Spinal cord (tissue), 10 donors: ENCODE measurements around the gene GPR45. TPM values are rescaled to one million over a fixed set of nuclear protein-coding genes. Genes with fewer than 3 reads are reported as not detected.

Source experiments
- DNase-seq, 6 donors: peaks; one replicate each; pipeline versions ENCODE4 v3.0.0 to v3.0.0-alpha.2; 2013 to 2015; ENCODE audit warnings: low spot score in 6 of 6, low read depth in 4 of 6
- H3K27ac ChIP-seq: one replicate; pipeline ENCODE4 v1.5.1; 2013; ENCODE audit warnings: low read depth, low read length, control low read depth
- H3K27me3 ChIP-seq: one replicate; pipeline ENCODE4 v1.6.1; 2013; ENCODE audit warnings: low read length; ENCODE audit not compliant: control insufficient read depth, insufficient read depth
- H3K36me3 ChIP-seq: one replicate; pipeline ENCODE4 v1.6.1; 2013; ENCODE audit warnings: low read length; ENCODE audit not compliant: control insufficient read depth, insufficient read depth
- H3K4me1 ChIP-seq: one replicate; pipeline ENCODE4 v1.6.1; 2013; ENCODE audit warnings: low read length; ENCODE audit not compliant: control insufficient read depth, insufficient read depth
- H3K4me3 ChIP-seq: one replicate; pipeline ENCODE4 v1.5.1; 2013; ENCODE audit warnings: low read depth, low read length, control low read depth
- H3K9me3 ChIP-seq: one replicate; pipeline ENCODE4 v1.6.1; 2013; ENCODE audit warnings: low read length; ENCODE audit not compliant: control insufficient read depth, insufficient read depth
- WGBS: methylation state at CpG from one replicate; pipeline ENCODE4 v1.1.5; 2013; ENCODE audit warnings: missing lambda C conversion rate; ENCODE audit not compliant: insufficient coverage; 5-methylcytosine and 5-hydroxymethylcytosine counted together
- long read RNA-seq, 4 donors: transcript quantifications; one replicate each; lab custom pipeline, GENCODE V29; 2026
- polyA plus RNA-seq, 2 donors: library from polyadenylated mRNA; unstranded; fragments of 120-200 nt; gene quantifications; one replicate each; pipeline ENCODE4 v1.2.1, GENCODE V29; 2013; ENCODE audit not compliant: insufficient read length in 2 of 2
- total RNA-seq, 2 donors: library from RNA; depleted of rRNA in 1 of 2; stranded (reverse); fragments of 120-200 nt in 1 of 2; fragments of >200 nt in 1 of 2; gene quantifications; one replicate each; pipeline versions ENCODE4 v1.2.3 to v1.2.4, GENCODE V29; 2013 to 2014
- donor health status: healthy.

Gene GPR45
- total RNA-seq (under 1 TPM; 0.39 to 0.99 TPM), polyA plus RNA-seq (1 to 10 TPM; 3.5 to 3.6 TPM)
- long read RNA-seq, donor 1, result 0 reads
- long read RNA-seq, donor 2, result 0 reads
- long read RNA-seq, donor 3, result 0 reads
- long read RNA-seq, donor 4, partial matches to known transcripts, result 0 of 1 reads
- long read RNA-seq, donor 4, other reads (novel, unspliced or antisense), result 0 of 1 reads

GRCh38 chr2:105241443-105241842, at the start of gene GPR45:
Gene GPR45 (plus strand): TSS chr2:105241743. CDS start chr2:105241859, 116 bp downstream.
- Histone ChIP-seq H3K4me3 (no peak within 1 kb of the TSS), H3K4me1 (peaks cover 6% of the 10 kb centered on the region), H3K36me3 (peaks cover 26% of the 10 kb centered on the region), H3K27ac (no peak within 1 kb of the TSS), H3K27me3 (peaks cover 2% of the 10 kb centered on the region), H3K9me3 (no peaks in the 10 kb centered on the region)
- WGBS, result 89% methylated on average over 10 of the region's 10 CpGs
- DNase-seq, result no peak

GRCh38 chr2:105194022-105194675, 47.4 kb upstream of the GPR45 start:
- Histone ChIP-seq H3K27ac (no peak overlapping the region), H3K9me3 (peaks cover under 1% of the 10 kb centered on the region), H3K36me3 (no peaks in the 10 kb centered on the region), H3K4me1 (peaks cover 4% of the 10 kb centered on the region), H3K27me3 (no peaks in the 10 kb centered on the region), H3K4me3 (no peak overlapping the region)
- DNase-seq, result peak in 4 of 6 donors; percentile 7 to 68 (median 39)
- 6% methylated on average over 3 of the region's 14 CpGs for WGBS

DNA sequence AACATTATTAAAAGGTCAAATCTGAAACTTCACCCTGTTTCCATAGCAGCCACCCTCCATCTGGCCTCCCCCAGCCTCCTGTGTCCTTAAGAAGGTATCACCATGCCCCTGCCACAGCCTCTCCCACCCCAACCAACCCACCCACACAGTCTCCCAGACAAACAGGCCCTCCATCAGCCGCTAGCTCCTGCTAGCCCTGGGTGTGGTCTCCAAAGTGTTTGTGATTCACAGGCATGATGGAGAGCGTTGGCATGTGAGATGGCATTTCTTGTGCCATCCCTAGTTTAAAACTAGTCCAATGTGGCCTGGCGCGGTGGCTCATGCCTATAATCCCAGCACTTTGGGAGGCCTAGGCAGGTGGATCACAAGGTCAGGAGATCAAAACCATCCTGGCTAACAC, 44.9 kb upstream of the GPR45 start:
- H3K4me1 ChIP-seq, result peaks cover 4% of the 10 kb centered on the region
- no peaks in the 10 kb centered on the region for H3K27me3 ChIP-seq
- no peaks in the 10 kb centered on the region for H3K9me3 ChIP-seq
- no peaks in the 10 kb centered on the region for H3K36me3 ChIP-seq
- no peak overlapping the region for H3K4me3 ChIP-seq
- no peak overlapping the region for H3K27ac ChIP-seq
- no peak for DNase-seq
- WGBS, result 100% methylated on average over 3 of the region's 4 CpGs

DNA sequence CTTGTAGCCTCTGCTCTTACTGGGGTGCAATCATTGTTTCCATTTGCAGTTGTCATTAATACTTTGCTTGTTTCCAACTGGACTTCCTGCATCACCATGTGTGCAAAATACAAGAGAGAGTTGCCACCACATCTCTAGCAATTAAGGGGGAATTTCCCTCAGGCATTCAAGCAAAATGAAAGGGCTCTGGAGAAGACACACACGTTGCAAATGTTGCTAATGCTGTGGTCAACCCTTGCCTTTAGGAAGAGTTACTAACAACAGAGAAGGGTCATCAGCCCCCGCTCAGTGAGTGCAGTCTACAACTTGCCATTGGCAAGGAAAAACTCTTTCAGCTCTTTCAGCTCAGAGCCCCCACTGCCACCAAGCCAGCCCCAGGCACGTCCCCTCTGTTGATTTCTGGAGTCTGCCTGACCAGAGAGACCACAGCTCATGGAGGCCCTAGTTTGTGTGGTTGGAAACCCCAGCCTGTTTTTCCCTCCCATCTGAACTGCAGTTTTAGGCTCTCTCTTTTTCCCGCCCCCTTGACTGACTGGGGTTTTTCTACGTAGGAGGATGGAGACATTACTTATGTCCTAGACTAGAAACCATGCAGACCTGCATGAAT, 25.9 kb upstream of the GPR45 start:
- H3K27me3 ChIP-seq, result no peaks in the 10 kb centered on the region
- WGBS, result 60% methylated on average over 3 of the region's 5 CpGs
- H3K4me1 ChIP-seq, result no peaks in the 10 kb centered on the region

GRCh38 chr2:105220604-105221003, 20.9 kb upstream of the GPR45 start:
- H3K27me3 ChIP-seq, result no peaks in the 10 kb centered on the region
- DNase-seq, result no peak
- H3K27ac ChIP-seq, result no peak overlapping the region
- WGBS, result no CpG with 5 or more reads among the region's 3 CpGs
- H3K36me3 ChIP-seq, result no peaks in the 10 kb centered on the region
- no peaks in the 10 kb centered on the region for H3K9me3 ChIP-seq
- no peak overlapping the region for H3K4me3 ChIP-seq
- H3K4me1 ChIP-seq, result no peaks in the 10 kb centered on the region

More for the DNA sequence above, 25.9 kb upstream of the GPR45 start:
- H3K27ac ChIP-seq, result no peak overlapping the region
- DNase-seq, result no peak
- H3K4me3 ChIP-seq, result no peak overlapping the region
- H3K9me3 ChIP-seq, result no peaks in the 10 kb centered on the region
- H3K36me3 ChIP-seq, result no peaks in the 10 kb centered on the region

- no peak for DNase-seq
- Histone ChIP-seq H3K4me1 (no peaks in the 10 kb centered on the region), H3K27me3 (no peaks in the 10 kb centered on the region), H3K36me3 (no peaks in the 10 kb centered on the region), H3K9me3 (no peaks in the 10 kb centered on the region), H3K4me3 (no peak overlapping the region), H3K27ac (no peak overlapping the region)
- WGBS, result 79% methylated on average over 9 of the region's 9 CpGs
Observed at GRCh38 chr2:105224444-105224843, 17.1 kb upstream of the GPR45 start.

DNA sequence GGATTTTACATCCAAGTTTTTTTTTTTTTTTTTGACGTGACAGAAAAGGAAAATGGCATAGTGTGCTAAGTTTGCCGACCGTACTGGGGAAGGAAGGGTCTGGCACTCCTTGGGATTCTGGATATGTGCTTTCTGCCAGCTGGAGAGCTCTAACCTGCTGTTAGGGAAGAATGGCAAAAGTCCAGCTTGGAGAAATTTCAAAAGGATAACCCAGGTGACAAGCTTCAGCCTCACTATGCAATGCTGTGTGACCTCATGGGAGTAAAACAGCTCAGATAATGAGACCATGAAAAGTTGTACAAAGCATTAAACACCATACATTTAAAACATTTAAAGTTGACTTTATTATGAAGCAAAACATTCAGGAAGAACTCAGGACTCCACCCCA, 10.3 kb upstream of the GPR45 start:
- Histone ChIP-seq H3K27me3 (no peaks in the 10 kb centered on the region), H3K36me3 (no peaks in the 10 kb centered on the region), H3K4me1 (peaks cover 14% of the 10 kb centered on the region), H3K9me3 (no peaks in the 10 kb centered on the region), H3K27ac (no peak overlapping the region), H3K4me3 (no peak overlapping the region)
- peak in 2 of 6 donors; percentile 31 to 40 for DNase-seq
- 50% methylated on average over 3 of the region's 3 CpGs for WGBS

DNA sequence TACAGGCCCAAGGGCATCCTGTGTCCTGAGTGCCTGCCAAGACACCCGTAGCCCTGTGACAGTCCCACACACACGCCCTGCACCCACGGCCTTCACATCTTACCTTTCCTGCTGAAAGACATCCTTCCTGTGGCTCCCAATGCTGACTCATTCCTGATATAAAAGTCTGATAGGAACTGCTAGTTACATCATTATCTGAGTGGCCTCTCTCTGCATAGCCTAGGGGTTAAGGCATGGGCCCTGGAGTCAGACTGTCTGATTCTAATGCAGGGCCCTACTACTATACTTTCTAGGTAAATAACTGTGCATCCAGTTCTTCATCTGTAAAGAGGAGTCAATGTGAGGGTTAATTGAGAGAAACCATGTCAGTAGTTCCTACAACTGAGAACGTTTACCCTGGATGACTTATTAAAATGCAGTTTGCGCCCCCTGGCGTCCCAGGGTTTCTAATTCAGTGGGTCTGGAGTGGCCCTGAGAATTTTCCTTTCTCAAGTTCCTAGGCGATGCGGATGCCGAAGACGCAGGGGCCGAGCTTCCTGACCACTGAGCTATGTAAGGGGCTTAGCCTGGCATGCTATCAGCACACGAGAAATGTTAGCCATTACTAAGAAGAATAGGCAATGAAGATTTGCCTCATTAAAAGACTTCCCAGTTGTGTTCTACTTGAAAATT, 6.0 kb upstream of the GPR45 start:
- H3K36me3 ChIP-seq, result peaks cover 9% of the 10 kb centered on the region

DNA sequence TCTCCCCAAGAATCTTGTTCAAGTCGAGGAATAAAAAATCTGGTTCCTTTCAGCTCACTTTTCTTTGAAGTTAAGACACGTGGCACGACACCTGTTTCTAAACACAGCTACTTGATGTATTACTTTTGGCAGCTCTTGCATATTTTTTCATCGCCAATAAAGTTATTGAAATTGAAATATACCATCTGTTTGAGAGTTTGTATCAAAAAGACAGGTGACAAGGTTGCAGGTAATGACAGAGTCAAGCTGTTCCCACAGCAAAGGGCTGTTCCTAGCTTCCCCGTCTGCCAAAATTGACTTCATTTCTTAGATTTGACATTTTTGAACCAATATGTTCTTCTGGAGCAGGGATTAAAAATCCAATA, 5.5 kb upstream of the GPR45 start:
- H3K27ac ChIP-seq, result no peak overlapping the region
- peaks cover 17% of the 10 kb centered on the region for H3K4me1 ChIP-seq
- peaks cover 9% of the 10 kb centered on the region for H3K36me3 ChIP-seq
- H3K4me3 ChIP-seq, result no peak overlapping the region
- H3K27me3 ChIP-seq, result peaks cover 2% of the 10 kb centered on the region
- no peaks in the 10 kb centered on the region for H3K9me3 ChIP-seq
- 90% methylated on average over 2 of the region's 5 CpGs for WGBS
- DNase-seq, result peak in 2 of 6 donors; percentile 20 to 42

More for the DNA sequence above, 6.0 kb upstream of the GPR45 start:
- peaks cover 2% of the 10 kb centered on the region for H3K27me3 ChIP-seq
- H3K4me3 ChIP-seq, result no peak overlapping the region
- WGBS, result 29% methylated on average over 10 of the region's 12 CpGs
- H3K9me3 ChIP-seq, result no peaks in the 10 kb centered on the region
- DNase-seq, result peak; percentile 36 to 92 (median 76)
- no peak overlapping the region for H3K27ac ChIP-seq
- peaks cover 20% of the 10 kb centered on the region for H3K4me1 ChIP-seq
